Duodenal mucosa (tissue), 2 donors: Measurements from ENCODE around the gene TMEM170A.

Experiments
- H3K27ac ChIP-seq: one replicate; pipeline ENCODE4 v1.7.0; 2013; ENCODE audit warnings: low read depth, low read length
- H3K27me3 ChIP-seq, 2 donors: one replicate each; pipeline ENCODE4 v1.7.0; 2013; ENCODE audit warnings: low read length in 2 of 2, control low read depth in 1 of 2; ENCODE audit not compliant: insufficient read depth in 2 of 2, control insufficient read depth in 1 of 2
- H3K36me3 ChIP-seq, 2 donors: one replicate each; pipeline ENCODE4 v1.7.0; 2013; ENCODE audit warnings: low read length in 2 of 2, control low read depth in 1 of 2; ENCODE audit not compliant: insufficient read depth in 2 of 2, control insufficient read depth in 1 of 2
- H3K4me1 ChIP-seq, 2 donors: one replicate each; pipeline ENCODE4 v1.7.0; 2013; ENCODE audit warnings: low read length in 2 of 2, control low read depth in 1 of 2; ENCODE audit not compliant: insufficient read depth in 2 of 2, control insufficient read depth in 1 of 2
- H3K4me3 ChIP-seq, 2 donors: one replicate each; pipeline ENCODE4 v1.7.0; 2013; ENCODE audit warnings: low read length in 2 of 2, low read depth in 1 of 2
- H3K9ac ChIP-seq, 2 donors: one replicate each; pipeline ENCODE4 v1.7.0; 2013; ENCODE audit warnings: low read length in 2 of 2, low read depth in 1 of 2
- H3K9me3 ChIP-seq, 2 donors: one replicate each; pipeline ENCODE4 v1.7.0; 2013; ENCODE audit warnings: low read length in 2 of 2, control low read depth in 1 of 2; ENCODE audit not compliant: control insufficient read depth in 1 of 2

The TMEM170A gene

GRCh38 chr16:75406943-75407342 lies 57.5 kb downstream of the TMEM170A start:
- H3K4me3 ChIP-seq, result no peak overlapping the region
- peaks cover 7 to 29% of the 10 kb centered on the region in 2 donors for H3K36me3 ChIP-seq
- H3K9ac ChIP-seq, result no peak overlapping the region
- no peaks in the 10 kb centered on the region for H3K9me3 ChIP-seq
- H3K27ac ChIP-seq, result no peak overlapping the region
- peaks cover 0 to 6% of the 10 kb centered on the region in 2 donors for H3K4me1 ChIP-seq
- H3K27me3 ChIP-seq, result no peaks in the 10 kb centered on the region

- Histone ChIP-seq H3K36me3 (peaks cover 0 to 13% of the 10 kb centered on the region in 2 donors), H3K4me1 (peaks cover 4 to 11% of the 10 kb centered on the region in 2 donors), H3K4me3 (no peak overlapping the region), H3K9me3 (no peaks in the 10 kb centered on the region), H3K27me3 (no peaks in the 10 kb centered on the region), H3K27ac (no peak overlapping the region), H3K9ac (no peak overlapping the region)
Observed at GRCh38 chr16:75402821-75403475, 61.5 kb downstream of the TMEM170A start.

GRCh38 chr16:75402159-75402820 lies 62.2 kb downstream of the TMEM170A start:
- Histone ChIP-seq H3K36me3 (peaks cover 0 to 11% of the 10 kb centered on the region in 2 donors), H3K9ac (peak overlapping the region in 1 of 2 donors; percentile 13), H3K4me1 (peaks cover 4 to 11% of the 10 kb centered on the region in 2 donors), H3K9me3 (no peaks in the 10 kb centered on the region), H3K4me3 (no peak overlapping the region), H3K27ac (peak overlapping the region; percentile 1), H3K27me3 (no peaks in the 10 kb centered on the region)

GRCh38 chr16:75401691-75402090 lies 62.8 kb downstream of the TMEM170A start:
- Histone ChIP-seq H3K9ac (no peak overlapping the region), H3K27ac (peak overlapping the region; percentile 1)

GRCh38 chr16:75398333-75398732 lies 66.2 kb downstream of the TMEM170A start:
- H3K4me1 ChIP-seq, result peaks cover 4 to 11% of the 10 kb centered on the region in 2 donors
- H3K27ac ChIP-seq, result no peak overlapping the region
- H3K36me3 ChIP-seq, result peaks cover 0 to 12% of the 10 kb centered on the region in 2 donors
- H3K9ac ChIP-seq, result no peak overlapping the region
- H3K9me3 ChIP-seq, result no peaks in the 10 kb centered on the region
- H3K27me3 ChIP-seq, result no peaks in the 10 kb centered on the region
- no peak overlapping the region for H3K4me3 ChIP-seq

More at GRCh38 chr16:75401691-75402090, 62.8 kb downstream of the TMEM170A start:
- Histone ChIP-seq H3K4me1 (peaks cover 4 to 11% of the 10 kb centered on the region in 2 donors), H3K36me3 (peaks cover 0 to 7% of the 10 kb centered on the region in 2 donors), H3K27me3 (no peaks in the 10 kb centered on the region), H3K4me3 (no peak overlapping the region), H3K9me3 (no peaks in the 10 kb centered on the region)

GRCh38 chr16:75394941-75395340 lies 69.5 kb downstream of the TMEM170A start:
- H3K27me3 ChIP-seq, result no peaks in the 10 kb centered on the region
- H3K27ac ChIP-seq, result no peak overlapping the region
- H3K9ac ChIP-seq, result no peak overlapping the region
- peaks cover 7 to 8% of the 10 kb centered on the region in 2 donors for H3K4me1 ChIP-seq
- peaks cover 6 to 27% of the 10 kb centered on the region in 2 donors for H3K36me3 ChIP-seq
- no peak overlapping the region for H3K4me3 ChIP-seq
- H3K9me3 ChIP-seq, result no peaks in the 10 kb centered on the region
